Glutamatergic neuron (in vitro differentiated cells): ENCODE measurements around the gene IL16. TPM values are rescaled to one million over a fixed set of nuclear protein-coding genes. Genes with fewer than 3 reads are reported as not detected.

Source experiments
- DNase-seq: peaks from one replicate; pipeline ENCODE4 v3.0.0; 2022
- H3K27ac Mint-ChIP-seq: one replicate; pipeline ENCODE4 v1.8.0; 2020; ENCODE audit warnings: mild to moderate bottlenecking, mixed read lengths, inconsistent platforms; ENCODE audit not compliant: unreplicated experiment
- H3K27me3 Mint-ChIP-seq: one replicate; pipeline ENCODE4 v1.8.0; 2020; ENCODE audit warnings: mild to moderate bottlenecking, moderate library complexity, mixed read lengths, inconsistent platforms; ENCODE audit not compliant: unreplicated experiment
- H3K36me3 Mint-ChIP-seq: one replicate; pipeline ENCODE4 v1.8.0; 2020; ENCODE audit warnings: mild to moderate bottlenecking, mixed read lengths, inconsistent platforms; ENCODE audit not compliant: unreplicated experiment
- H3K4me1 Mint-ChIP-seq: one replicate; pipeline ENCODE4 v1.8.0; 2020; ENCODE audit warnings: mild to moderate bottlenecking, low read depth, mixed read lengths, inconsistent platforms; ENCODE audit not compliant: unreplicated experiment
- H3K4me3 Mint-ChIP-seq: one replicate; pipeline ENCODE4 v1.8.0; 2020; ENCODE audit warnings: mild to moderate bottlenecking, mixed read lengths, inconsistent platforms; ENCODE audit not compliant: unreplicated experiment
- H3K9me3 Mint-ChIP-seq: one replicate; pipeline ENCODE4 v1.8.0; 2020; ENCODE audit warnings: mild to moderate bottlenecking, moderate library complexity, mixed read lengths, inconsistent platforms; ENCODE audit not compliant: unreplicated experiment
- total RNA-seq: library from RNA; stranded (reverse); fragmentation: NEBNext Ultra II Directional; extraction: Animal tissue kit (Norgen Biotek cat#: 25700); gene quantifications from one replicate; pipeline ENCODE4 v1.2.1, GENCODE V29; 2021; ENCODE audit not compliant: unreplicated experiment
- TF ChIP-seq, protein P1 (sequence below): fragments of 200-600 bp; sonication (generic); IDR thresholded peaks from one replicate; pipeline ENCODE4 v1.5.0; 2021; ENCODE audit not compliant: partially characterized antibody, unreplicated experiment

The IL16 gene
- total RNA-seq, 1 donor from 2014 or later: 0.27 TPM

DNA sequence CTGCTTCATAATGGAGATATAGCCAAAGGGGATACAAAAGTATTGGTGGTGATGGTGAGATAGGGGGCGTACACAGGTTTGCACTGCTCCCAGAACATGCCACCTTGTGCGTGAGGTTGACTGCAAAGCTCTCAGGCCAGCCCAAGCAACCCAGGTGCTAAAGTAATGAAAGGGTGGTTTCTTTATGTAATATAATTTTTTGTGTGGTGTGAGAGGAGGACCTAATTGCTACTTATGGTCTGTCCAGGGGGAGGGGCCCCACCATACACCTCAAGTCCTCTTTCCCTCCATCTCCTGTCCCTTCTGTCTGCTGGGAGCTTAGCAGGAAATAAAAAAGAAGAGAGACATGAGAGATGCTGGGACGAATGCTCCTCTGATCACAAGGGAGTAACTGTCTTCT is 73.5 kb downstream of the IL16 start:
- TF ChIP-seq, protein P1, sequence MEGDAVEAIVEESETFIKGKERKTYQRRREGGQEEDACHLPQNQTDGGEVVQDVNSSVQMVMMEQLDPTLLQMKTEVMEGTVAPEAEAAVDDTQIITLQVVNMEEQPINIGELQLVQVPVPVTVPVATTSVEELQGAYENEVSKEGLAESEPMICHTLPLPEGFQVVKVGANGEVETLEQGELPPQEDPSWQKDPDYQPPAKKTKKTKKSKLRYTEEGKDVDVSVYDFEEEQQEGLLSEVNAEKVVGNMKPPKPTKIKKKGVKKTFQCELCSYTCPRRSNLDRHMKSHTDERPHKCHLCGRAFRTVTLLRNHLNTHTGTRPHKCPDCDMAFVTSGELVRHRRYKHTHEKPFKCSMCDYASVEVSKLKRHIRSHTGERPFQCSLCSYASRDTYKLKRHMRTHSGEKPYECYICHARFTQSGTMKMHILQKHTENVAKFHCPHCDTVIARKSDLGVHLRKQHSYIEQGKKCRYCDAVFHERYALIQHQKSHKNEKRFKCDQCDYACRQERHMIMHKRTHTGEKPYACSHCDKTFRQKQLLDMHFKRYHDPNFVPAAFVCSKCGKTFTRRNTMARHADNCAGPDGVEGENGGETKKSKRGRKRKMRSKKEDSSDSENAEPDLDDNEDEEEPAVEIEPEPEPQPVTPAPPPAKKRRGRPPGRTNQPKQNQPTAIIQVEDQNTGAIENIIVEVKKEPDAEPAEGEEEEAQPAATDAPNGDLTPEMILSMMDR: no peak
- H3K4me1 Mint-ChIP-seq: peaks cover 5% of the 10 kb centered on the region
- no peak overlapping the region for H3K4me3 Mint-ChIP-seq
- H3K36me3 Mint-ChIP-seq: no peaks in the 10 kb centered on the region
- H3K27me3 Mint-ChIP-seq: peaks cover 1% of the 10 kb centered on the region
- H3K9me3 Mint-ChIP-seq: peaks cover 5% of the 10 kb centered on the region
- H3K27ac Mint-ChIP-seq: no peak overlapping the region
- no peak for DNase-seq

DNA sequence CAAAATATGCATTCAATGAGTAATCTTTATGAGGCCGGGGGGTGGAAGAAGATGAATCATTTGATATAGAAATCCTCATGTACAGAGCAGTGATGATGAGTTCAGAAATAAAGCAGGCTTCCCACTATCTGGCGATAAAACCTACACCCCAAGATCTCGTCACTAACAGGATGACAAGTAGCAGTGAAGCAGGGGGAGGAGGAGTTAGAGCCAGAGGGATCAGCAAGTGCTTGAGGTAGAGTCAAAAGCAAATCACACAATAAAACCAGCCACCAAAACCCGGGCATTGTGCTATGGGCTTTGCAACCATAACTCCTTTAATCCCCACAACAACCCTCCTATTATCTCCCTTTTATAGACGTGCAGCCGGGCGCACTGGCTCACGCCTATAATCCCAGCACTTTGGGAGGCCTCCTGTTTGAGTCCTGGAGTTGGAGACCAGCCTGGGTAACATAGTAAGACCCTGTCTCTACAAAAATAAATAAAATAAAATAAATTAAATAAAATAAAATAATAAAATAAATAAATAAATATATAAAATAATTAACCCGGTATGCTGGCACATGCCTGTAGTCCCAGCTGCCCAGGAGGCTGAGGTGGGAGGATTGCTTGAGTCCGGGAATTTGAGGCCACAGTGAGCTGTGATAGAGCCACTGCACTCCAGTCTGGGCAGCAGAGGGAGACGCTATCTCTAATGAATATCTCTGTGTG is 74.3 kb downstream of the IL16 start:
- TF ChIP-seq, protein P1: no peak

DNA sequence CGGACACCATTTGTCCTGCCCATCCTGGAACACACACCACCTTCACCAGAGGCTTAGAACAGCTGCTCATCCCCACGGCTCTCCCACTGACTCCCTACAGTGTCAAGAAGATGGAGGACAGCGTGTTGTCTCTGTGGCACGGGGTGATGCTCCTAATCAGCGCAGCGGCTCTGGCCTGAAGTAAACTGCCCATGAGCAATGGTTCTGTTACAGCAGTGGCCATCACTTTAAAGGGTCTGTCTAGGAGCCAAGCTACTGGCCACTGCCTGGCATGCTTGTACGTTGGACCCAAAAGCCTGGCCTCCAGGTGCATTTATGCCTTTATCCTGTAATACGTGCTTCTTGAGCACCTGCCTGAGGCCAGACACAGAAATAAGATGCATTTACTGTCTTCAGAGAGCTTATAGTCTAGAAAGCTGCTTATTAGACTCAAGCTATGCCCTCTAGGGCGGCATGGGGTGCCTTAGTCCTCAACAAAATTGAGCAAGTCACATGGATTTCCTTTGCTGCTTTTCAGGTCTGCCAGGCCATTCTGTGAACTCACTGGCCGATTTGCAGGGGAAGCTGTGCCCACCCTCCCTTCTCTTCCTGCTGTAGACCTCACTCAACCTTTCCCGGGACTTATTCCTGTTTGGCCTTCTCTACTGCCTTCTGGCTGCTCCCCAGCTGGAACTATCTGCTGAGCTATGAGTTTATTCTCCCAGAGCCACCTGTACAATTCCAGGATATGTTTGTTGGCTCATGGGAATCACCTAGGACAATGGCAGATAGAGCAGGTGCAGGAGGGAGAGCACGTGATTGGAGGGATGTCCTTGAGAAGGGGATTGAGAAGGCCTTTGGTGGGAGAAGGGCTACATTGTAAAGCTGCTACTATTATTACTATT is 75.3 kb downstream of the IL16 start:
- no peak overlapping the region for H3K27ac Mint-ChIP-seq
- H3K4me1 Mint-ChIP-seq: no peaks in the 10 kb centered on the region
- H3K36me3 Mint-ChIP-seq: peaks cover 4% of the 10 kb centered on the region
- peaks cover 1% of the 10 kb centered on the region for H3K27me3 Mint-ChIP-seq
- no peak overlapping the region for H3K4me3 Mint-ChIP-seq
- no peak for DNase-seq
- peaks cover 5% of the 10 kb centered on the region for H3K9me3 Mint-ChIP-seq
- TF ChIP-seq, protein P1: no peak

More for the DNA sequence above, 74.3 kb downstream of the IL16 start:
- Mint-ChIP-seq H3K4me3 (no peak overlapping the region), H3K27me3 (peaks cover 1% of the 10 kb centered on the region), H3K9me3 (peaks cover 5% of the 10 kb centered on the region), H3K36me3 (no peaks in the 10 kb centered on the region), H3K27ac (no peak overlapping the region), H3K4me1 (peaks cover 4% of the 10 kb centered on the region)
- no peak for DNase-seq

DNA sequence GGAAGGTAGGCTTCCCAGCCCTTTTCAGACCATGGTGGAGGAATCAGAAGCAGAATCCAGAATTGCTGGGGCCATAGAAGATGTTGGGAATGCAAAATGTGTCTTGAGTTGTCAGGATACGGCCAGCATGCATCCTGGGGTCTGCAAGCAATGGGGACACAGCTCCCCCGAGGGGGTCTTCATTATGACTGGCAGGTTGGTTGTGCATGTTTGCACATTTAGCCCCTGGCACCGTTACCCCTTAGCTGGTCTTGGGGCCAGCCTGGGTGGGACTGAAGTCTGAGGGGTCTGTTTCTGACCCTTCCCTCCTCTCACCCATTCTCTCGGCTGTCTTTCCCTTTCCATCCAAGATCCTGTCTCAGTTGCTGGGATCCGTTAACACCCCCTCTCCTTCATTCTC is 76.5 kb downstream of the IL16 start:
- Mint-ChIP-seq H3K27me3 (no peaks in the 10 kb centered on the region), H3K4me1 (no peaks in the 10 kb centered on the region), H3K27ac (no peak overlapping the region), H3K36me3 (peaks cover 10% of the 10 kb centered on the region), H3K9me3 (peaks cover 7% of the 10 kb centered on the region), H3K4me3 (no peak overlapping the region)
- TF ChIP-seq, protein P1: no peak
- DNase-seq: no peak

DNA sequence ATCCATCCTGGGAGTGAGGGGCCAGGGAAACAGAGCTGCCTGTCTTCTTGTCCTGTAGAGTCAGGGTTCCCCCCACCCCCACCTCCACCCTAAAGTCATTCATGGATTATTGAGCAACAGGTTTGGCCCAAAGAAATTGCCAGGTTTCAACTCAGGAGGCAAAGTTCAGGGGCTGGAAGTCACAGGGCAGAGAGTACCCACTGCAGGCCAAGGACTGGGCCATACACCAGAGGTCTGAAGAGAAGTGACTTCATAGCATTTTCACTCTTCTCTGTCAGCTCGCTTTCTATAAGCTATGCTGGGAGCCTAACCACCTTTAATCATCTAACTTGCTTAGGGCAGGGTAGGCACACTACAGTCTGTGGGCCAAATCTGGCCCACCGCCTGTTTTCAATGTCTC is 77.2 kb downstream of the IL16 start:
- Mint-ChIP-seq H3K4me1 (no peaks in the 10 kb centered on the region), H3K9me3 (peaks cover 8% of the 10 kb centered on the region), H3K27ac (no peak overlapping the region), H3K4me3 (no peak overlapping the region), H3K27me3 (no peaks in the 10 kb centered on the region), H3K36me3 (peaks cover 16% of the 10 kb centered on the region)
- DNase-seq: no peak
- TF ChIP-seq, protein P1: no peak
